ENCODE results near the gene CLEC16A. TPM values are rescaled to one million over a fixed set of nuclear protein-coding genes. Genes with fewer than 3 reads are reported as not detected.
A peak's percentile ranks its signal among the peaks of the same experiment; 100 is the strongest.

Gene CLEC16A
- total and polyA plus RNA-seq, 4 donors: 14.3 to 44.4 (median 26.4) TPM

- Histone ChIP-seq H3K36me3 (ENCODE audit: control insufficient read depth in 4 of 4, insufficient read depth in 4 of 4, low read length in 4 of 4) (peaks cover 0 to 54% (median 0%) of the 10 kb centered on the region in 4 donors), H3K4me3 (no peak overlapping the region), H3K4me1 (ENCODE audit: control insufficient read depth in 5 of 5, insufficient read depth in 5 of 5, low read length in 5 of 5) (peaks cover 0 to 14% (median 0%) of the 10 kb centered on the region in 5 donors), H3K27ac (ENCODE audit: low read depth in 1 of 2, low read length in 1 of 2) (no peak overlapping the region), H3K27me3 (ENCODE audit: control insufficient read depth in 3 of 3, insufficient read depth in 3 of 3, low read length in 2 of 3) (no peaks in the 10 kb centered on the region), H3K9ac (ENCODE audit: insufficient read depth in 1 of 2, low read length in 2 of 2) (no peak overlapping the region), H3K9me3 (ENCODE audit: control insufficient read depth in 4 of 4, insufficient read depth in 3 of 4, low read length in 3 of 4) (peaks cover 0 to 9% (median 1%) of the 10 kb centered on the region in 4 donors)
- 74 to 81% methylated on average over 45 to 46 of the region's 46 CpGs for WGBS, 2 donors
- ATAC-seq (ENCODE audit: insufficient read depth, low FRiP score) (no peak), DNase-seq (peak; percentile 89 to 91 (median 90))
- TF ChIP-seq CTCF (IDR thresholded peaks at IDR 0.05; ENCODE audit: control extremely low read depth, extremely low read depth): no peak
Measured at GRCh38 chr16:10906914-10907756, 37.2 kb upstream of the CLEC16A start.

- DNase-seq: no peak
- H3K27me3 ChIP-seq (ENCODE audit: control insufficient read depth in 3 of 3, insufficient read depth in 3 of 3, low read length in 2 of 3): no peaks in the 10 kb centered on the region
- 90 to 91% methylated on average over 21 of the region's 21 CpGs for WGBS, 2 donors
- H3K4me1 ChIP-seq (ENCODE audit: control insufficient read depth in 5 of 5, insufficient read depth in 5 of 5, low read length in 5 of 5): peaks cover 0 to 14% (median 0%) of the 10 kb centered on the region in 5 donors
- ATAC-seq (ENCODE audit: insufficient read depth, low FRiP score): no peak
- H3K9me3 ChIP-seq (ENCODE audit: control insufficient read depth in 4 of 4, insufficient read depth in 3 of 4, low read length in 3 of 4): peaks cover 0 to 6% (median under 1%) of the 10 kb centered on the region in 4 donors
- no peak overlapping the region for H3K27ac ChIP-seq (ENCODE audit: low read depth in 1 of 2, low read length in 1 of 2)
- H3K36me3 ChIP-seq (ENCODE audit: control insufficient read depth in 4 of 4, insufficient read depth in 4 of 4, low read length in 4 of 4): peaks cover 0 to 49% (median 0%) of the 10 kb centered on the region in 4 donors
- H3K9ac ChIP-seq (ENCODE audit: insufficient read depth in 1 of 2, low read length in 2 of 2): no peak overlapping the region
- no peak overlapping the region for H3K4me3 ChIP-seq
- no peak for TF ChIP-seq CTCF (IDR thresholded peaks at IDR 0.05; ENCODE audit: control extremely low read depth, extremely low read depth)
Measured at GRCh38 chr16:10907757-10908045, 36.7 kb upstream of the CLEC16A start.

- H3K36me3 ChIP-seq (ENCODE audit: control insufficient read depth in 4 of 4, insufficient read depth in 4 of 4, low read length in 4 of 4): peaks cover 0 to 42% (median 0%) of the 10 kb centered on the region in 4 donors
- no peak for ATAC-seq (ENCODE audit: insufficient read depth, low FRiP score)
Measured at GRCh38 chr16:10911267-10911666, 33.1 kb upstream of the CLEC16A start.

More at GRCh38 chr16:10911267-10911666, 33.1 kb upstream of the CLEC16A start:
- H3K9ac ChIP-seq (ENCODE audit: insufficient read depth in 1 of 2, low read length in 2 of 2): no peak overlapping the region
- no peaks in the 10 kb centered on the region for H3K27me3 ChIP-seq (ENCODE audit: control insufficient read depth in 3 of 3, insufficient read depth in 3 of 3, low read length in 2 of 3)
- H3K4me3 ChIP-seq: no peak overlapping the region
- H3K4me1 ChIP-seq (ENCODE audit: control insufficient read depth in 5 of 5, insufficient read depth in 5 of 5, low read length in 5 of 5): peaks cover 0 to 14% (median 0%) of the 10 kb centered on the region in 5 donors
- H3K9me3 ChIP-seq (ENCODE audit: control insufficient read depth in 4 of 4, insufficient read depth in 3 of 4, low read length in 3 of 4): no peaks in the 10 kb centered on the region
- no peak for TF ChIP-seq CTCF (IDR thresholded peaks at IDR 0.05; ENCODE audit: control extremely low read depth, extremely low read depth)
- H3K27ac ChIP-seq (ENCODE audit: low read depth in 1 of 2, low read length in 1 of 2): no peak overlapping the region
- no peak for DNase-seq

Measured in lung (tissue), 12 donors.